Vagina (tissue), 2 donors: Measurements from ENCODE around the gene NUDT16L1.

Experiments used
- POLR2A ChIP-seq, 2 donors: fragments of 450-650 bp; IDR thresholded peaks; one replicate each; pipeline ENCODE4 v1.6.1; 2017; ENCODE audit warnings: antibody characterized with exemption in 2 of 2, mild to moderate bottlenecking in 2 of 2, moderate library complexity in 2 of 2
- POLR2AphosphoS5 ChIP-seq, 2 donors: sonication (generic); formaldehyde crosslinking; IDR thresholded peaks; one replicate each; pipeline ENCODE4 v1.9.0; 2017; ENCODE audit warnings: antibody characterized with exemption in 2 of 2, mild to moderate bottlenecking in 2 of 2, low read depth in 1 of 2; ENCODE audit not compliant: insufficient read depth in 1 of 2
- TF ChIP-seq, protein P1 (sequence below), 3 experiments: fragments of 450-650 bp in 2 of 3; fragments of 200-600 bp in 1 of 3; sonication (generic) in 1 of 3; IDR thresholded peaks; one replicate each; pipeline ENCODE4 v1.5.1; 2017 to 2019; ENCODE audit warnings: antibody characterized with exemption in 3 of 3, mild to moderate bottlenecking in 2 of 3, moderate library complexity in 2 of 3

DNA sequence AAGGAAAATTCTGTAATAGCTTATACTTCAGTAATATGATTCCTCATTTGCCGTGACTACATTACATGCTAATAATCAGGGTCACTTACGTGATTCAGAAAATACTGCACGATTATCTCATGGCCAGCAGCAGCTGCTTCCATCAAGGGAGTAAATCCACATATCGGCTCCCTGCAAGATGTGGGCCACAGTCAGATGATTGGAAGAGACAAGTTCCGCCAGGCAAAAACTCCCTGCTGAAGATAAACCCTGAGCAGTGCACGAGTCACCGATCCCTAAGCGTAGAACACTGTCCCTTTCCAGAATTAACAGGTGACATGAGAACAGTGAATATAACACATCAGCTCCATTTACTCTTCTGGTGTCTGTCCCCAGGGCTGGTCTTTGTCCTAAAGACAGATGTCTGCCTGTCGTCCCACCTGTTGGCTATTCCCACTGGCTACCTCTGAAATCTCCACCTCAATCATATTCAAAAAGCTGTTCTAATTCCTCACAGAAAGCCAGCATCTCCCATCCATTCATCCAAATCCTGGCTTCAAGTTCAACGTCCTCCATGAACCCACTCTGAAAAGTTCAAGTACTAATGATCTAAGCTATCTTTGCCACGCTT is 31.4 kb downstream of the NUDT16L1 start:
- TF ChIP-seq, protein P1, sequence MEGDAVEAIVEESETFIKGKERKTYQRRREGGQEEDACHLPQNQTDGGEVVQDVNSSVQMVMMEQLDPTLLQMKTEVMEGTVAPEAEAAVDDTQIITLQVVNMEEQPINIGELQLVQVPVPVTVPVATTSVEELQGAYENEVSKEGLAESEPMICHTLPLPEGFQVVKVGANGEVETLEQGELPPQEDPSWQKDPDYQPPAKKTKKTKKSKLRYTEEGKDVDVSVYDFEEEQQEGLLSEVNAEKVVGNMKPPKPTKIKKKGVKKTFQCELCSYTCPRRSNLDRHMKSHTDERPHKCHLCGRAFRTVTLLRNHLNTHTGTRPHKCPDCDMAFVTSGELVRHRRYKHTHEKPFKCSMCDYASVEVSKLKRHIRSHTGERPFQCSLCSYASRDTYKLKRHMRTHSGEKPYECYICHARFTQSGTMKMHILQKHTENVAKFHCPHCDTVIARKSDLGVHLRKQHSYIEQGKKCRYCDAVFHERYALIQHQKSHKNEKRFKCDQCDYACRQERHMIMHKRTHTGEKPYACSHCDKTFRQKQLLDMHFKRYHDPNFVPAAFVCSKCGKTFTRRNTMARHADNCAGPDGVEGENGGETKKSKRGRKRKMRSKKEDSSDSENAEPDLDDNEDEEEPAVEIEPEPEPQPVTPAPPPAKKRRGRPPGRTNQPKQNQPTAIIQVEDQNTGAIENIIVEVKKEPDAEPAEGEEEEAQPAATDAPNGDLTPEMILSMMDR (IDR thresholded peaks at IDR 0.05), result no peak
- TF ChIP-seq POLR2A (IDR thresholded peaks at IDR 0.05) (no peak), POLR2AphosphoS5 (IDR thresholded peaks at IDR 0.05; ENCODE audit: insufficient read depth in 1 of 2, low read depth in 1 of 2) (no peak)
